ENCODE measurements around the gene CLEC4M.
A peak's percentile ranks its signal among the peaks of the same experiment; 100 is the strongest.
"Not testable (repeated sequence)": the region's sequence is repeated elsewhere in the genome, so short reads cannot be mapped to it uniquely, and the experiment has no call there.

The CLEC4M gene

GRCh38 chr19:7778081-7778480, 15.0 kb downstream of the CLEC4M start:
- DNase-seq: no peak

- no peak for DNase-seq
Measured at GRCh38 chr19:7779631-7780486, 16.8 kb downstream of the CLEC4M start.

GRCh38 chr19:7781157-7781556, 18.1 kb downstream of the CLEC4M start:
- DNase-seq: no peak

GRCh38 chr19:7783991-7784423, 21.0 kb downstream of the CLEC4M start:
- DNase-seq: no peak

- DNase-seq: no peak
Measured at GRCh38 chr19:7784856-7785255, 21.8 kb downstream of the CLEC4M start.

GRCh38 chr19:7787141-7787540, 24.1 kb downstream of the CLEC4M start:
- no peak for DNase-seq

- no peak for DNase-seq
Measured at GRCh38 chr19:7787602-7788177, 24.6 kb downstream of the CLEC4M start.

GRCh38 chr19:7788178-7788932, 25.3 kb downstream of the CLEC4M start:
- DNase-seq: no peak

- no peak for DNase-seq
Measured at GRCh38 chr19:7788933-7789323, 25.9 kb downstream of the CLEC4M start.

GRCh38 chr19:7789447-7789846, 26.4 kb downstream of the CLEC4M start:
- no peak for DNase-seq

GRCh38 chr19:7790416-7790815, 27.4 kb downstream of the CLEC4M start:
- DNase-seq: no peak

GRCh38 chr19:7792281-7792680, 29.2 kb downstream of the CLEC4M start:
- no peak for DNase-seq

GRCh38 chr19:7792701-7793100, 29.7 kb downstream of the CLEC4M start:
- not testable (repeated sequence) for DNase-seq

GRCh38 chr19:7793493-7793892, 30.4 kb downstream of the CLEC4M start:
- DNase-seq: no peak

- DNase-seq: no peak
Measured at GRCh38 chr19:7795555-7796161, 32.6 kb downstream of the CLEC4M start.

- peak; percentile 15 for DNase-seq
Measured at GRCh38 chr19:7799640-7800355, 36.8 kb downstream of the CLEC4M start.

- no peak for DNase-seq
Measured at GRCh38 chr19:7801020-7801570, 38.1 kb downstream of the CLEC4M start.

GRCh38 chr19:7806234-7806633, 43.2 kb downstream of the CLEC4M start:
- no peak for DNase-seq

- no peak for DNase-seq
Measured at GRCh38 chr19:7806876-7807275, 43.8 kb downstream of the CLEC4M start.

- DNase-seq: no peak
Measured at GRCh38 chr19:7808108-7808507, 45.1 kb downstream of the CLEC4M start.

GRCh38 chr19:7811989-7812388, 48.9 kb downstream of the CLEC4M start:
- no peak for DNase-seq

- DNase-seq: no peak
Measured at GRCh38 chr19:7815325-7815724, 52.3 kb downstream of the CLEC4M start.

All from NCI-H510A (cell line).